KMS-11 (cell line): ENCODE results near the gene HOXC6.

Experiments
- H2AFZ ChIP-seq: fragments of 200-600 bp; sonication (generic); 2 replicates; pipeline ENCODE4 v1.6.1; 2016; ENCODE audit warnings: antibody characterized with exemption, mixed run types, low read depth
- H3K27ac ChIP-seq: fragments of 200-600 bp; sonication (generic); 2 replicates; pipeline ENCODE4 v1.6.1; 2016; ENCODE audit warnings: mild to moderate bottlenecking, mixed run types
- H3K27me3 ChIP-seq: fragments of 200-600 bp; sonication (generic); 2 replicates; pipeline ENCODE4 v1.6.1; 2017; ENCODE audit warnings: mild to moderate bottlenecking, low read depth, mixed run types, moderate library complexity; ENCODE audit not compliant: insufficient read depth
- H3K36me3 ChIP-seq: fragments of 200-600 bp; sonication (generic); 2 replicates; pipeline ENCODE4 v1.6.1; 2017; ENCODE audit warnings: mild to moderate bottlenecking, mixed run types; ENCODE audit not compliant: insufficient read depth
- H3K4me1 ChIP-seq: fragments of 200-600 bp; sonication (generic); 2 replicates; pipeline ENCODE4 v1.6.1; 2016; ENCODE audit warnings: mild to moderate bottlenecking, low read depth, mixed run types; ENCODE audit not compliant: poor library complexity, severe bottlenecking
- H3K4me2 ChIP-seq: fragments of 200-600 bp; sonication (generic); 2 replicates; pipeline ENCODE4 v1.7.0; 2016; ENCODE audit warnings: mild to moderate bottlenecking, mixed run types
- H3K4me3 ChIP-seq: fragments of 200-600 bp; sonication (generic); IDR thresholded peaks from 2 replicates; pipeline ENCODE4 v1.6.1; 2017; ENCODE audit warnings: low read depth, low read length, mixed read lengths; ENCODE audit not compliant: insufficient read depth
- H3K79me2 ChIP-seq: fragments of 200-600 bp; sonication (generic); 2 replicates; pipeline ENCODE4 v1.6.1; 2016; ENCODE audit warnings: low read depth, mixed run types; ENCODE audit not compliant: insufficient read depth
- H3K9ac ChIP-seq: fragments of 200-600 bp; sonication (generic); 2 replicates; pipeline ENCODE4 v1.6.1; 2016; ENCODE audit warnings: mild to moderate bottlenecking, mixed run types
- H4K20me1 ChIP-seq: fragments of 200-600 bp; sonication (generic); 2 replicates; pipeline ENCODE4 v1.6.1; 2016; ENCODE audit warnings: mild to moderate bottlenecking, mixed run types; ENCODE audit not compliant: insufficient read depth
- TF ChIP-seq, protein P1 (sequence below): fragments of 200-600 bp; sonication (generic); conservative IDR thresholded peaks from 2 replicates; pipeline ENCODE4 v1.6.1; 2017; ENCODE audit warnings: low read depth, mild to moderate bottlenecking, antibody characterized with exemption, low read length, moderate library complexity, mixed read lengths

The HOXC6 gene

DNA sequence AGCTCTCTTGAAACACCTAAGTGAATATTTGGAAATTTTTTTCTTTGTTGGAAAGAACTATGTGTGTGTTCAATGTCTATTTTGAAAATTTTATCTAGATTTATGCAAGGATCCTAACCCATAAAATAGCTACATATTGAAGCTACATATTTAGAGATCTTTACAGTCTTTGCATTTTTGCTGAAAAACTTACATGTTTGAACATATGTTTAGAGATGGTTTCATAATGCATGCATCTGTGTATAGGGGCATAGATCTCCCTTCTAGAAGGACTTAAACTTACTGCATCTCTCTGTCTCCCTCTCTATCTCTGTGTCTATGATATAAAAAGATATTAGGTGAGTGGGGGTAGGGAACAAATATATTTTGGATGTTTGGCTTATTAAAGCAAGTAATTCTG, 17.2 kb downstream of the HOXC6 start:
- peaks cover 98% of the 10 kb centered on the region for H3K27me3 ChIP-seq
- H3K4me3 ChIP-seq = no peak overlapping the region
- TF ChIP-seq, protein P1, sequence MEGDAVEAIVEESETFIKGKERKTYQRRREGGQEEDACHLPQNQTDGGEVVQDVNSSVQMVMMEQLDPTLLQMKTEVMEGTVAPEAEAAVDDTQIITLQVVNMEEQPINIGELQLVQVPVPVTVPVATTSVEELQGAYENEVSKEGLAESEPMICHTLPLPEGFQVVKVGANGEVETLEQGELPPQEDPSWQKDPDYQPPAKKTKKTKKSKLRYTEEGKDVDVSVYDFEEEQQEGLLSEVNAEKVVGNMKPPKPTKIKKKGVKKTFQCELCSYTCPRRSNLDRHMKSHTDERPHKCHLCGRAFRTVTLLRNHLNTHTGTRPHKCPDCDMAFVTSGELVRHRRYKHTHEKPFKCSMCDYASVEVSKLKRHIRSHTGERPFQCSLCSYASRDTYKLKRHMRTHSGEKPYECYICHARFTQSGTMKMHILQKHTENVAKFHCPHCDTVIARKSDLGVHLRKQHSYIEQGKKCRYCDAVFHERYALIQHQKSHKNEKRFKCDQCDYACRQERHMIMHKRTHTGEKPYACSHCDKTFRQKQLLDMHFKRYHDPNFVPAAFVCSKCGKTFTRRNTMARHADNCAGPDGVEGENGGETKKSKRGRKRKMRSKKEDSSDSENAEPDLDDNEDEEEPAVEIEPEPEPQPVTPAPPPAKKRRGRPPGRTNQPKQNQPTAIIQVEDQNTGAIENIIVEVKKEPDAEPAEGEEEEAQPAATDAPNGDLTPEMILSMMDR = no peak
- H3K9ac ChIP-seq = no peak overlapping the region
- no peaks in the 10 kb centered on the region for H3K79me2 ChIP-seq
- no peak overlapping the region for H2AFZ ChIP-seq
- H3K4me2 ChIP-seq = no peak overlapping the region
- no peaks in the 10 kb centered on the region for H3K4me1 ChIP-seq
- no peak overlapping the region for H3K27ac ChIP-seq
- no peaks in the 10 kb centered on the region for H4K20me1 ChIP-seq
- no peaks in the 10 kb centered on the region for H3K36me3 ChIP-seq

DNA sequence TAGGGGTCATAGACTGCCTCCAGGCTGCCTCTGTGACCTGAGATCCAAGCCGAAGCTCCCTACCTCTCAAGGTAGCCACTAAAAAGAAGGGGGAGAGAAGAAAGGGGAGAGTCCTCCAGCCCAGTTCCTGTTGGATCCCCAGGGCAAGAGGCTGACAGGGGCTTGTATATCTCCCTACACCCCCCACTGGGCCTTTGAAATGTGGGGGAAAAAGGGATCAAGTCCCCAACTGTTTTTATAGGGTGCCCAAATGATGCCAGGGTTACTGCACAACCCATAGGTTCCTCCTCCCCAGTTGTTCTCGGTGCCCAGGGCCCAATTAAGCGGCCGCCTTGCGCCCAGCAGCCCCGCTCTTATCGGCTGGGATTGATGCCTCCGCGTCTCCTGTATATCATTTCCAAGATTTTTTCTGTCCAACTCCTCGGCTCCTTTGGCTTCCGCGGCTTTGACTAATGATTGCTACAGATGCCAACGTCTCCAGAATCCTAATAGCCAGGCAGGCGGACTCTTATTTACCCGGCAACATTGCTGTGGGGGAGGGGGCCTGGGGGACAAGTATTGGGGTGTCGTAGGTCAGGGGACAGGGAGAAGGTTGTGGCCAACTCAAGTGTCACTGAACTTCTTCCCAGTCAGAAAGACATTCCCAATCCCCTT, 17.8 kb downstream of the HOXC6 start:
- Histone ChIP-seq H3K79me2 (no peaks in the 10 kb centered on the region), H4K20me1 (no peaks in the 10 kb centered on the region), H3K27ac (no peak overlapping the region), H3K4me1 (no peaks in the 10 kb centered on the region), H3K4me3 (no peak overlapping the region), H3K36me3 (no peaks in the 10 kb centered on the region), H3K9ac (no peak overlapping the region), H3K4me2 (no peak overlapping the region), H2AFZ (no peak overlapping the region), H3K27me3 (peaks cover 98% of the 10 kb centered on the region)
- TF ChIP-seq, protein P1 = no peak

DNA sequence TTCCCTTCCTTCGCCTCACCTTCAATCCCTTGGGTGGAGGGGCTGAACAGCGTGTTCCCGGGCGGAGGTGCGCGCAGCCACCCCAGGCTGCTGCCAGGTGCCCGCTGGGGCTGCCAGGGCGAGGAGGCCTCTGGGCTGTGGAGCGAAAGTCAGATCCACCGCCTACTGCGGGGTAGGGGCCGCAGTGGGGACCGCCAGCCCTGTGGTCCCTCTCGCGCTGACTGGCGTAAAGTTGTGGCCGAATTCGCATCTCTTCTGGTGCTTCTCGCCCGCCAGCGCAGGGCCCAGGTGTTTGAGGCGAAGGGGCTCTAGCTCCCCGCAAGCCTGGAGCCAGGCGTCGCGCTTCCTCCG, 18.5 kb downstream of the HOXC6 start:
- no peak overlapping the region for H3K9ac ChIP-seq
- no peaks in the 10 kb centered on the region for H3K36me3 ChIP-seq
- TF ChIP-seq, protein P1 = no peak
- H3K27me3 ChIP-seq = peaks cover 98% of the 10 kb centered on the region
- no peak overlapping the region for H3K4me2 ChIP-seq
- H4K20me1 ChIP-seq = no peaks in the 10 kb centered on the region
- no peaks in the 10 kb centered on the region for H3K4me1 ChIP-seq
- H2AFZ ChIP-seq = no peak overlapping the region
- H3K79me2 ChIP-seq = no peaks in the 10 kb centered on the region
- H3K4me3 ChIP-seq = no peak overlapping the region
- no peak overlapping the region for H3K27ac ChIP-seq

DNA sequence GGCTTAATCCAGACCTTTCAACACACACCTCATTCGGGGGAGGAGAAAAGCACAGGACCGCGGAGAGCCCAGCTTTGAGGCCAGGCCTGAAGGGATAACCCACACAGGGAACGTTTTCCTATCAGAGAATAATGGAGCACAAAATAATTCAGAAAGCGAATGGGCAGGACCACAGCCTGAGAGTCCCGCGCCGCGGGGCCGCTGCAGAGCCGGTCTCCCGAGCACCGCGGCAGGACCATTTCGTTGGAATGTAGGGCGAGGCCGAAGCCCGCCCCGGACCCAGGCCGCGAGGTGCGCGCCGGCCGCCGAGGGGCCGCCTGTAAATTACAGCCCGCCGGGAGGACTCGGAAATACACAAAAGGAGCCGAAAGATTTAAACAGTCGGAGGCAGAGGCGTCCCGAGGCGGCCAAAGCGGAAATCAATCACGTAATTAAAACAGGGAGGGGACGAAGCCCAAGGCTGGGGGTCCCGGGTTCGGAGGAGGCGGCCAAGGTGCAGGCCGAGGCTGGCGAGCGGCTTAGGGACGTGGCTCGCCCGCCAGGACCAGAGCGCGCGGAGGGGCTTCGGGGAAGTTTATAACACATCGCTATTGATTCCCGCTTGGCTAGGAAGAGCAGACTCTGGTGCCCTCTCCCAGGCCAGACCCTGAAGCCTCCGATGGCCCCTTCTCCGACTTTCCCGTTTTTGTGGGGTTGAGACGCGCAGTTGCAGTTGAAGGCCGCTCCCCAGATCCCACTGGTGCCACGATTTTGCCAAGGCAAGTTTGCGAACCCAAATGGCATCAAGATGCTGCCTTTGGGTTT, 19.1 kb downstream of the HOXC6 start:
- Histone ChIP-seq H3K36me3 (no peaks in the 10 kb centered on the region), H3K4me1 (no peaks in the 10 kb centered on the region), H3K79me2 (no peaks in the 10 kb centered on the region), H3K9ac (no peak overlapping the region), H3K4me2 (no peak overlapping the region), H3K27ac (no peak overlapping the region), H3K4me3 (no peak overlapping the region), H4K20me1 (no peaks in the 10 kb centered on the region), H3K27me3 (peaks cover 98% of the 10 kb centered on the region), H2AFZ (no peak overlapping the region)
- TF ChIP-seq, protein P1 = no peak
